ENCODE measurements around the gene PTK7. TPM values are rescaled to one million over a fixed set of nuclear protein-coding genes. Genes with fewer than 3 reads are reported as not detected.

The PTK7 gene
- total RNA-seq, 1 donor = 44.6 TPM

DNA sequence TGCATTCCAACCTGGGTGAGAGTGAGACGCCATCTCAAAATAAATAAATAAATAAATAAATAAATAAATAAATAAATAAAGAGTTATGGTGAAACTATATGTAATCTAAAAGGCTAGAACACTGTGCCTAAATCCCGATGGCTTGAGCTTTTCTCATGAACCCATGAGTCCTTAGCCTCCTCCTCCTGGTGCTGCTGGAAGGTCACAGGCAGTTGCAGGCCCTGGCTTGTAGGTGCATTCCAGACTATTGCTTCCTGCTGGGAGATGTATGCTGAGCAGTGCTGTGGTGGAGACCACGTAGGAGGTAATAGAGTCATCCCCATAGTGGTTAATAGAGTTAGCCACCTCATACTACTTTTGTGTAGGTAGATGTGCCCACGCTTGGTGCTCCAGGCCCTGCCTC lies 12.5 kb downstream of the PTK7 start:
- TF ChIP-seq, protein P1, sequence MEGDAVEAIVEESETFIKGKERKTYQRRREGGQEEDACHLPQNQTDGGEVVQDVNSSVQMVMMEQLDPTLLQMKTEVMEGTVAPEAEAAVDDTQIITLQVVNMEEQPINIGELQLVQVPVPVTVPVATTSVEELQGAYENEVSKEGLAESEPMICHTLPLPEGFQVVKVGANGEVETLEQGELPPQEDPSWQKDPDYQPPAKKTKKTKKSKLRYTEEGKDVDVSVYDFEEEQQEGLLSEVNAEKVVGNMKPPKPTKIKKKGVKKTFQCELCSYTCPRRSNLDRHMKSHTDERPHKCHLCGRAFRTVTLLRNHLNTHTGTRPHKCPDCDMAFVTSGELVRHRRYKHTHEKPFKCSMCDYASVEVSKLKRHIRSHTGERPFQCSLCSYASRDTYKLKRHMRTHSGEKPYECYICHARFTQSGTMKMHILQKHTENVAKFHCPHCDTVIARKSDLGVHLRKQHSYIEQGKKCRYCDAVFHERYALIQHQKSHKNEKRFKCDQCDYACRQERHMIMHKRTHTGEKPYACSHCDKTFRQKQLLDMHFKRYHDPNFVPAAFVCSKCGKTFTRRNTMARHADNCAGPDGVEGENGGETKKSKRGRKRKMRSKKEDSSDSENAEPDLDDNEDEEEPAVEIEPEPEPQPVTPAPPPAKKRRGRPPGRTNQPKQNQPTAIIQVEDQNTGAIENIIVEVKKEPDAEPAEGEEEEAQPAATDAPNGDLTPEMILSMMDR (IDR thresholded peaks at IDR 0.05; ENCODE audit: insufficient read depth, low read length) = no peak
- H3K4me3 ChIP-seq (ENCODE audit: low read depth, low read length) = no peak overlapping the region
- DNase-seq (ENCODE audit: low read depth) = no peak

DNA sequence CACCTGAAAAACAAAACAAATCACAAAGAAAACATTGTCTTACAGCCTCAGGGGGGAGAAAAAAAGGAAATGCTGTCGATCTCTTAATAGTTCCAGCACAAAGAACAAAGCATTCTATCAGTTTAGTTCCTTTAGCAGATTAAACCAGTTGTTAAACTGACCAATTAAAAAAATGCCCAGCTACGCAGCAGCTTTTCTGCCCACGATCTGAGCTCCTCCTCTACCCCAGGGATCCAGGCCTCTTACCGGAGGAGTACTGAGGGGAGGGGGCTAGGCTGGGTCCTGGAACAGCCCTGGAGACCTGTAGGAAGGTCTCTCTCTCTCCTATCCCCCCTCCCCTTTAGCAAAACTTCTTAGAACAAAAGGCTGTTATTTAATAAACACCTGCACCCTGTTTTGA lies 13.4 kb downstream of the PTK7 start:
- no peak overlapping the region for H3K4me3 ChIP-seq (ENCODE audit: low read depth, low read length)

DNA sequence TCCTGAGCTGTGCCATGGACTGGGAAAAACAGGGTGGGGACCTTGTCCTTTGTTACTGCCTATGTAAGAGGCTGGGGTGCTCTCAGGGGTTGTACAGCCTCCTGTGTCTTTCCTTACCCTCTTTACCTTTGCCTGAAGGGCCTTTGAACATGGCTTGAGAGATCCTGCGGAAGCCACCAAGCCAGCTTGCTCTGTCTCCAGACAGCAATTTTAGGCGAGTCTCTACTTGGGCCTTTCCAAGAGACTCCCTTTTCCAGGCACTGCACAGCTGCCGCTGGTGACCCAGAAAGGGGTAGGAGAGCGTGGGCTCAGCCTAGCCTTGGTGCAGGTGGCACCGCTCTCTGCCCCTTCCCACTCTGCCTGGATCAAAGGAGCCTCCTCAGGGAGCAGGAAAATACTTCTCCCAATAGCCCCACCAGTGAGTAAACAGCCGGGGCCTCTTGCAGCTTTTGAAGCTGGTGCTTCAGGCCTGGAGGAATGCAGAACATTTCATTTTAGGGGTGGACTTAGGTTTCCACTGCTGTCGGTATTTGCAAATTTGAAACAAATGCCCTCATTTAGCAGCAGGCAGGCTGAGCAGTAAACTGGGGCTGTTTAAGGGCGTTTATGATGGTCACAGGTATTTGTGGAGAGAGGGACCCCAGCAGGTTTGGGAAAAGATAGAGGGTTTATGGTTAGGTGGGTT lies 13.9 kb downstream of the PTK7 start:
- no peak overlapping the region for H3K4me3 ChIP-seq (ENCODE audit: low read depth, low read length)
- DNase-seq (ENCODE audit: low read depth) = no peak
- TF ChIP-seq, protein P1 (IDR thresholded peaks at IDR 0.05; ENCODE audit: insufficient read depth, low read length) = no peak

More for the DNA sequence above, 13.4 kb downstream of the PTK7 start:
- TF ChIP-seq, protein P1 (IDR thresholded peaks at IDR 0.05; ENCODE audit: insufficient read depth, low read length) = no peak
- no peak for DNase-seq (ENCODE audit: low read depth)

DNA sequence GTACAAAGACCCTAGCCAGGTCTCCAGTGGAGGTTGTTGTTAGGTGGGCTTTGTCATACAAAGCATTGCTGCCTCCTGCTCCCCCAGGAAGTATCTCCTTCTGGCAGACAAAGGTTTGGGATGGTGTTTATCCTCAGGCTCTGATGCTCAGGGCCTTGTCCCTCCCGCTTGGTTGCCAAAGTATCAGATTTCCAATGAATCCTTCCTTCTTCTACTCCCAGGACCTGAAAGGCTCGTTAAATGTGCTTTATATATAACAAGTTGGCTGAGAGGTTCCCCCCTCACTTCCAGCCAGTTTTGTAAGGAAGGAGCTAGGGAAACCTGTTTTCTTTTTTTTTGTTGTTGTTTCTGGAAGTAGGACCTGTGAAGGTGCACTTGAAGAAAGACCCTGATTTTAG lies 14.4 kb downstream of the PTK7 start:
- no peak overlapping the region for H3K4me3 ChIP-seq (ENCODE audit: low read depth, low read length)
- no peak for DNase-seq (ENCODE audit: low read depth)
- TF ChIP-seq, protein P1 (IDR thresholded peaks at IDR 0.05; ENCODE audit: insufficient read depth, low read length) = no peak

DNA sequence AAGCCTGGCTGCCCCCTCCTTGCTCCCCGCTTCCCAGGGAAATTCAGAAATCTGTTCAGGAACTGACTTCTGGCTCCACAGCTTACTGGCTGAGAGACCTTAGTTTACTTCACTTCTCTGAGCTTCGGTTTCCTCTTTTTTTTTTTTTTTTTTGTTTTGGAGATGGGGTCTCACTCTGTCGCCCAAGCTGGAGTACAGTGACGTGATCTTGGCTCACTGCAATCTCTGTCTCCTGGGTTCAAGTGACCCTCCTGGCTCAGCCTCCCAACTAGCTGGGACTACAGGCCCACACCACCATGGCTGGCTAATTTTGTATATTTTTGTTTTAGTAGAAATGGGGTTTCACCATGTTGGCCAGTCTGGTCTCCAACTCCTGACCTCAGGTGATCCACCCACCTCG lies 14.9 kb downstream of the PTK7 start:
- no peak for DNase-seq (ENCODE audit: low read depth)
- no peak overlapping the region for H3K4me3 ChIP-seq (ENCODE audit: low read depth, low read length)
- TF ChIP-seq, protein P1 (IDR thresholded peaks at IDR 0.05; ENCODE audit: insufficient read depth, low read length) = no peak

DNA sequence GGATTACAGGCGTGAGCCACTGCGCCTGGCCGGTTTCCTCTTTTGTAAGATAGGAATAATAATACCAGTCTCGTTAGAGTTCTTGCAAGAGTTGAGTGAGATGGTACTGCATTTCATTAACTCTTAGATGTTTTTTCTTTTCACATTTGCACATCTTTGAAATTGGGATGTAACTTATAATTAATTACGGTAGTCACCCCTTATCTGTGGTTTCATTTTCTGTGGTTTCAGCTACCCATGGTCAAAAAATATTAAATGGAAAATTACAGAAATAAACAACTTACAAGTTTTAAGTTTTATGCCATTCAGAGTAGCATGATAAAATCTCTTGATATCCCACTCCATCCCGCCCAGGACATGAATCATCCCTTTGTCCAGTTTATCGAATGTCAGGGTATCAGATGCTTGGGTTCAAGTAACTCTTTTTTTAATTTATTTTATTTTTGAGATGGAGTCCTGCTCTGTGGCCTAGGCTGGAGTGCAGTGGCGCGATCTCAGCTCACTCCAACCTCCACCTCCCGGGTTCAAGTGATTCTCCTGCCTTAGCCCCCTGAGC lies 15.4 kb downstream of the PTK7 start:
- TF ChIP-seq, protein P1 (IDR thresholded peaks at IDR 0.05; ENCODE audit: insufficient read depth, low read length) = no peak
- DNase-seq (ENCODE audit: low read depth) = no peak
- no peak overlapping the region for H3K4me3 ChIP-seq (ENCODE audit: low read depth, low read length)
